Neural cell (in vitro differentiated cells): ENCODE measurements around the gene SPDYE4.

ENCODE experiments used
- CTCF ChIP-seq: fragments of 450-650 bp; IDR thresholded peaks from 2 replicates; pipeline ENCODE4 v1.5.1; 2014; ENCODE audit warnings: antibody characterized with exemption, mild to moderate bottlenecking, moderate library complexity; ENCODE audit not compliant: poor library complexity, severe bottlenecking
- EP300 ChIP-seq: fragments of 450-650 bp; conservative IDR thresholded peaks from 2 replicates; pipeline ENCODE4 v1.6.1; 2014; ENCODE audit warnings: antibody characterized with exemption, mild to moderate bottlenecking, moderate library complexity; ENCODE audit not compliant: poor library complexity, severe bottlenecking
- EZH2 ChIP-seq: fragments of 200-600, 300-800 bp; shearing (Covaris generic), sonication (generic); IDR thresholded peaks from 2 replicates; pipeline ENCODE4 v1.6.1; 2014; ENCODE audit warnings: antibody characterized with exemption, low read length, borderline replicate concordance, mild to moderate bottlenecking; ENCODE audit not compliant: insufficient read depth, poor library complexity, severe bottlenecking
- MXI1 ChIP-seq: fragments of 450-650 bp; conservative IDR thresholded peaks from 2 replicates; pipeline ENCODE4 v1.6.1; 2014; ENCODE audit warnings: antibody characterized with exemption, mild to moderate bottlenecking; ENCODE audit not compliant: poor library complexity, severe bottlenecking
- POLR2AphosphoS5 ChIP-seq: IDR thresholded peaks from 2 replicates; pipeline ENCODE4 v1.6.1; 2012
- SMC3 ChIP-seq: fragments of 450-650 bp; conservative IDR thresholded peaks from 2 replicates; pipeline ENCODE4 v1.6.1; 2014; ENCODE audit warnings: antibody characterized with exemption, mild to moderate bottlenecking, moderate library complexity; ENCODE audit not compliant: poor library complexity
- TAF1 ChIP-seq: IDR thresholded peaks from 2 replicates; pipeline ENCODE4 v1.6.1; 2012; ENCODE audit warnings: low read depth
- TF ChIP-seq, protein P1 (sequence below): IDR thresholded peaks from 2 replicates; pipeline ENCODE4 v1.6.1; 2012; ENCODE audit warnings: borderline replicate concordance

- TF ChIP-seq CTCF (no peak), MXI1 (no peak), EP300 (no peak), EZH2 (no peak), TAF1 (no peak), POLR2AphosphoS5 (no peak), SMC3 (no peak)
- TF ChIP-seq, protein P1, sequence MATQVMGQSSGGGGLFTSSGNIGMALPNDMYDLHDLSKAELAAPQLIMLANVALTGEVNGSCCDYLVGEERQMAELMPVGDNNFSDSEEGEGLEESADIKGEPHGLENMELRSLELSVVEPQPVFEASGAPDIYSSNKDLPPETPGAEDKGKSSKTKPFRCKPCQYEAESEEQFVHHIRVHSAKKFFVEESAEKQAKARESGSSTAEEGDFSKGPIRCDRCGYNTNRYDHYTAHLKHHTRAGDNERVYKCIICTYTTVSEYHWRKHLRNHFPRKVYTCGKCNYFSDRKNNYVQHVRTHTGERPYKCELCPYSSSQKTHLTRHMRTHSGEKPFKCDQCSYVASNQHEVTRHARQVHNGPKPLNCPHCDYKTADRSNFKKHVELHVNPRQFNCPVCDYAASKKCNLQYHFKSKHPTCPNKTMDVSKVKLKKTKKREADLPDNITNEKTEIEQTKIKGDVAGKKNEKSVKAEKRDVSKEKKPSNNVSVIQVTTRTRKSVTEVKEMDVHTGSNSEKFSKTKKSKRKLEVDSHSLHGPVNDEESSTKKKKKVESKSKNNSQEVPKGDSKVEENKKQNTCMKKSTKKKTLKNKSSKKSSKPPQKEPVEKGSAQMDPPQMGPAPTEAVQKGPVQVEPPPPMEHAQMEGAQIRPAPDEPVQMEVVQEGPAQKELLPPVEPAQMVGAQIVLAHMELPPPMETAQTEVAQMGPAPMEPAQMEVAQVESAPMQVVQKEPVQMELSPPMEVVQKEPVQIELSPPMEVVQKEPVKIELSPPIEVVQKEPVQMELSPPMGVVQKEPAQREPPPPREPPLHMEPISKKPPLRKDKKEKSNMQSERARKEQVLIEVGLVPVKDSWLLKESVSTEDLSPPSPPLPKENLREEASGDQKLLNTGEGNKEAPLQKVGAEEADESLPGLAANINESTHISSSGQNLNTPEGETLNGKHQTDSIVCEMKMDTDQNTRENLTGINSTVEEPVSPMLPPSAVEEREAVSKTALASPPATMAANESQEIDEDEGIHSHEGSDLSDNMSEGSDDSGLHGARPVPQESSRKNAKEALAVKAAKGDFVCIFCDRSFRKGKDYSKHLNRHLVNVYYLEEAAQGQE, result no peak
Measured at GRCh38 chr17:8718001-8718563, 40.3 kb downstream of the SPDYE4 start.
